Vagina (tissue), 2 donors: ENCODE data around the gene CIAO2A. TPM values are rescaled to one million over a fixed set of nuclear protein-coding genes. Genes with fewer than 3 reads are reported as not detected.
"Not testable (repeated sequence)": the region's sequence is repeated elsewhere in the genome, so short reads cannot be mapped to it uniquely, and the experiment has no call there.

Experiments used
- DNase-seq, 2 donors: peaks; one replicate each; pipeline ENCODE4 v3.0.0-alpha.2; 2017; ENCODE audit errors: extremely low spot score in 2 of 2
- H3K27ac ChIP-seq: fragments of 200-600 bp; sonication (generic); one replicate; pipeline ENCODE4 v1.5.1; 2019
- H3K27me3 ChIP-seq: fragments of 200-600 bp; sonication (generic); one replicate; pipeline ENCODE4 v1.5.1; 2019
- H3K36me3 ChIP-seq, 2 donors: fragments of 200-600 bp; sonication (generic); one replicate each; pipeline ENCODE4 v1.5.1; 2017 to 2019
- H3K4me1 ChIP-seq: fragments of 200-600 bp; sonication (generic); one replicate; pipeline ENCODE4 v1.5.1; 2019
- H3K4me3 ChIP-seq, 2 donors: fragments of 200-600 bp; sonication (generic); 1 replicate in 1 of 2; 2 replicates in 1 of 2; pipeline ENCODE4 v1.5.1; 2016 to 2019
- H3K9me3 ChIP-seq: fragments of 200-600 bp; sonication (generic); one replicate; pipeline ENCODE4 v1.5.1; 2019
- CTCF ChIP-seq, 3 experiments: fragments of 450-650 bp in 2 of 3; fragments of 200-600 bp in 1 of 3; sonication (generic) in 1 of 3; IDR thresholded peaks; one replicate each; pipeline ENCODE4 v1.5.1; 2017 to 2019; ENCODE audit warnings: antibody characterized with exemption in 3 of 3, mild to moderate bottlenecking in 2 of 3, moderate library complexity in 2 of 3
- POLR2A ChIP-seq, 2 donors: fragments of 450-650 bp; IDR thresholded peaks; one replicate each; pipeline ENCODE4 v1.6.1; 2017; ENCODE audit warnings: antibody characterized with exemption in 2 of 2, mild to moderate bottlenecking in 2 of 2, moderate library complexity in 2 of 2
- POLR2AphosphoS5 ChIP-seq, 2 donors: sonication (generic); formaldehyde crosslinking; IDR thresholded peaks; one replicate each; pipeline ENCODE4 v1.9.0; 2017; ENCODE audit warnings: antibody characterized with exemption in 2 of 2, mild to moderate bottlenecking in 2 of 2, low read depth in 1 of 2; ENCODE audit not compliant: insufficient read depth in 1 of 2
- intact Hi-C: fragments of 100-400 bp; cut with DNase I; formaldehyde crosslinking; loops from one replicate; pipeline ENCODE4 v1.15.1; 2023
- total RNA-seq: library from RNA; depleted of rRNA; stranded (reverse); fragments of >200 nt; gene quantifications from one replicate; pipeline ENCODE4 v1.2.3, GENCODE V29; 2016

Gene CIAO2A
- total RNA-seq, 1 donor from 2014 or later = 36.1 TPM

GRCh38 chr15:64121614-64122013 lies 28.0 kb upstream of the CIAO2A start:
- DNase-seq = no peak
- H3K4me1 ChIP-seq = no peaks in the 10 kb centered on the region
- TF ChIP-seq CTCF (IDR thresholded peaks at IDR 0.05) = no peak
- no peak for TF ChIP-seq POLR2A (IDR thresholded peaks at IDR 0.05)
- no peak for TF ChIP-seq POLR2AphosphoS5 (IDR thresholded peaks at IDR 0.05; ENCODE audit: insufficient read depth in 1 of 2, low read depth in 1 of 2)
- no peaks in the 10 kb centered on the region for H3K9me3 ChIP-seq
- H3K4me3 ChIP-seq = no peak overlapping the region
- H3K27ac ChIP-seq = no peak overlapping the region
- H3K36me3 ChIP-seq = peaks cover 0 to 83% of the 10 kb centered on the region in 2 donors
- intact Hi-C loops = loop anchor here (5.0 kb wide), 1 partner anchor 181 kb away; no protein-coding TSS in a partner anchor
- H3K27me3 ChIP-seq = no peaks in the 10 kb centered on the region

- H3K9me3 ChIP-seq, H3K27ac ChIP-seq, DNase-seq, H3K27me3 ChIP-seq, H3K4me3 ChIP-seq, H3K4me1 ChIP-seq: not testable (repeated sequence)
- peaks cover 0 to 70% of the 10 kb centered on the region in 2 donors for H3K36me3 ChIP-seq
- intact Hi-C loops = loop anchor here (5.0 kb wide), 1 partner anchor 182 kb away; no protein-coding TSS in a partner anchor
Measured at GRCh38 chr15:64120322-64120721, 26.7 kb upstream of the CIAO2A start.

- Histone ChIP-seq H3K9me3 (no peaks in the 10 kb centered on the region), H3K27ac (no peak overlapping the region), H3K4me1 (no peaks in the 10 kb centered on the region), H3K27me3 (no peaks in the 10 kb centered on the region), H3K4me3 (no peak overlapping the region), H3K36me3 (peaks cover 0 to 72% of the 10 kb centered on the region in 2 donors)
- no peak for DNase-seq
- intact Hi-C loops = no loop called here
- TF ChIP-seq POLR2AphosphoS5 (IDR thresholded peaks at IDR 0.05; ENCODE audit: insufficient read depth in 1 of 2, low read depth in 1 of 2) = no peak
- TF ChIP-seq POLR2A (IDR thresholded peaks at IDR 0.05) = no peak
- TF ChIP-seq CTCF (IDR thresholded peaks at IDR 0.05) = no peak
Measured at GRCh38 chr15:64117759-64118487, 24.3 kb upstream of the CIAO2A start.

GRCh38 chr15:64112904-64113303 lies 19.3 kb upstream of the CIAO2A start:
- Histone ChIP-seq H3K9me3 (no peaks in the 10 kb centered on the region), H3K4me3 (no peak overlapping the region), H3K36me3 (peaks cover 0 to 29% of the 10 kb centered on the region in 2 donors), H3K4me1 (peaks cover 28% of the 10 kb centered on the region), H3K27ac (no peak overlapping the region), H3K27me3 (no peaks in the 10 kb centered on the region)
- TF ChIP-seq CTCF (IDR thresholded peaks at IDR 0.05) (no peak), POLR2A (IDR thresholded peaks at IDR 0.05) (no peak), POLR2AphosphoS5 (IDR thresholded peaks at IDR 0.05; ENCODE audit: insufficient read depth in 1 of 2, low read depth in 1 of 2) (no peak)
- intact Hi-C loops = no loop called here
- DNase-seq = no peak

GRCh38 chr15:64112073-64112772 lies 18.6 kb upstream of the CIAO2A start:
- Histone ChIP-seq H3K27me3 (no peaks in the 10 kb centered on the region), H3K36me3 (peaks cover 0 to 22% of the 10 kb centered on the region in 2 donors), H3K27ac (no peak overlapping the region), H3K4me1 (peaks cover 33% of the 10 kb centered on the region), H3K4me3 (no peak overlapping the region), H3K9me3 (no peaks in the 10 kb centered on the region)
- no peak for DNase-seq
- intact Hi-C loops = no loop called here
- TF ChIP-seq POLR2A (IDR thresholded peaks at IDR 0.05) (no peak), POLR2AphosphoS5 (IDR thresholded peaks at IDR 0.05; ENCODE audit: insufficient read depth in 1 of 2, low read depth in 1 of 2) (no peak), CTCF (IDR thresholded peaks at IDR 0.05) (no peak)
